GM12878 (cell line): Measurements from ENCODE around the gene ZNF662. TPM values are rescaled to one million over a fixed set of nuclear protein-coding genes. Genes with fewer than 3 reads are reported as not detected.

ENCODE experiments used
- ATAC-seq: fragments of 200-7000 bp; cut with Tn5 transposase; 3 replicates; pipeline ENCODE4 v1.9.1; 2020; ENCODE audit warnings: mild to moderate bottlenecking, moderate library complexity
- BruUV-seq: library from RNA; stranded (reverse); fragments of 400-500 nt; replicated peaks from 2 replicates; lab custom pipeline; 2021; lab: Mats Ljungman, UMichigan
- CTCF ChIA-PET: fragments of 300-600 bp; sonication (Branson Sonifier 250); formaldehyde crosslinking; extraction: SDS; loops from one replicate; lab custom pipeline; 2021; ENCODE audit warnings: inconsistent platforms; lab: Yijun Ruan, JAX
- POLR2A ChIA-PET: fragments of 350-600 bp; formaldehyde crosslinking; extraction: SDS; loops from one replicate; lab custom pipeline; 2021; ENCODE audit warnings: inconsistent platforms; lab: Charles Lee
- RAD21 ChIA-PET: fragments of 300-600 bp; sonication (Branson Sonifier 250); formaldehyde crosslinking; loops from one replicate; lab custom pipeline; 2023; ENCODE audit warnings: antibody characterized with exemption; ENCODE audit not compliant: unreplicated experiment; lab: Charles Lee
- SMC1A ChIA-PET: fragments of 300-600 bp; sonication (Branson Sonifier 250); formaldehyde crosslinking; loops from one replicate; lab custom pipeline; 2023; ENCODE audit not compliant: unreplicated experiment, uncharacterized antibody; lab: Charles Lee
- DNase-seq: peaks from one replicate; pipeline ENCODE4 v3.0.0-alpha.2; 2011; ENCODE audit warnings: low read depth, low spot score
- FAIRE-seq: peaks from 3 replicates; lab custom pipeline; 2011; peaks lifted over from hg19 to GRCh38; lab: Jason Lieb, UNC
- H2AFZ ChIP-seq: 2 replicates; pipeline ENCODE4 v1.6.0; 2011; ENCODE audit warnings: low read depth, low read length, control low read depth; ENCODE audit not compliant: control insufficient read depth
- H3K27ac ChIP-seq: 2 replicates; pipeline ENCODE4 v1.5.1; 2011; ENCODE audit warnings: control low read depth; ENCODE audit not compliant: control insufficient read depth, insufficient read depth
- H3K27me3 ChIP-seq, 2 experiments: replicated peaks in 1 of 2; 2 replicates each; pipeline versions ENCODE4 v1.6.0 to v1.6.1; 2011; ENCODE audit warnings: low read length in 1 of 2; ENCODE audit not compliant: control insufficient read depth in 2 of 2, insufficient read depth in 2 of 2
- H3K36me3 ChIP-seq, 2 experiments: 2 replicates each; pipeline ENCODE4 v1.5.1; 2011; ENCODE audit warnings: low read length in 1 of 2; ENCODE audit not compliant: control insufficient read depth in 2 of 2, insufficient read depth in 2 of 2
- H3K4me1 ChIP-seq: 2 replicates; pipeline ENCODE4 v1.6.1; 2011; ENCODE audit warnings: mild to moderate bottlenecking, low read length, moderate library complexity, mixed read lengths; ENCODE audit not compliant: control insufficient read depth, insufficient read depth
- H3K4me2 ChIP-seq: 2 replicates; pipeline ENCODE4 v1.6.0; 2011; ENCODE audit warnings: control low read depth; ENCODE audit not compliant: control insufficient read depth, insufficient read depth
- H3K4me3 ChIP-seq: fragments of 200-600 bp; sonication (generic); 2 replicates; pipeline ENCODE4 v1.5.1; 2016
- H3K79me2 ChIP-seq: 2 replicates; pipeline ENCODE4 v1.6.0; 2011; ENCODE audit warnings: low read length; ENCODE audit not compliant: control insufficient read depth, insufficient read depth
- H3K9ac ChIP-seq: 2 replicates; pipeline ENCODE4 v1.8.0; 2011; ENCODE audit warnings: low read length, control low read depth, mixed read lengths; ENCODE audit not compliant: control insufficient read depth, insufficient read depth
- H3K9me3 ChIP-seq: replicated peaks from 3 replicates; pipeline ENCODE4 v1.5.1; 2011; ENCODE audit warnings: mild to moderate bottlenecking, low read length; ENCODE audit not compliant: control insufficient read depth, insufficient read depth
- H4K20me1 ChIP-seq: 2 replicates; pipeline ENCODE4 v1.6.0; 2011; ENCODE audit not compliant: control insufficient read depth, insufficient read depth
- BMI1 ChIP-seq: fragments of 450-650 bp; IDR thresholded peaks from 2 replicates; pipeline ENCODE4 v1.6.1; 2016; ENCODE audit warnings: mild to moderate bottlenecking, moderate library complexity, borderline replicate concordance
- EGR1 ChIP-seq, 2 experiments: IDR thresholded peaks; 1 replicate in 1 of 2; 2 replicates in 1 of 2; pipeline ENCODE4 v1.6.1; 2011 to 2012; ENCODE audit warnings: low read depth in 2 of 2, low read length in 2 of 2, borderline replicate concordance in 1 of 2, mild to moderate bottlenecking in 1 of 2, moderate library complexity in 1 of 2
- ESRRA ChIP-seq: IDR thresholded peaks from 2 replicates; pipeline ENCODE4 v1.6.1; 2012; ENCODE audit warnings: mild to moderate bottlenecking, low read length, improper control_type of control experiment
- FOS ChIP-seq: IDR thresholded peaks from 3 replicates; pipeline ENCODE4 v1.6.1; 2011; ENCODE audit warnings: borderline replicate concordance; ENCODE audit not compliant: insufficient read length; ENCODE audit errors: extremely low read depth
- MEF2A ChIP-seq: IDR thresholded peaks from 2 replicates; pipeline ENCODE4 v1.6.1; 2011; ENCODE audit warnings: low read depth, mild to moderate bottlenecking, low read length, moderate library complexity; ENCODE audit not compliant: insufficient read depth
- RFX5 ChIP-seq: IDR thresholded peaks from 2 replicates; pipeline ENCODE4 v1.6.1; 2011; ENCODE audit warnings: low read depth, low read length, improper control_type of control experiment
- SIN3A ChIP-seq: IDR thresholded peaks from 2 replicates; pipeline ENCODE4 v1.6.1; 2012; ENCODE audit warnings: low read depth, low read length, improper control_type of control experiment
- SIX5 ChIP-seq: IDR thresholded peaks from 2 replicates; pipeline ENCODE4 v1.6.1; 2011; ENCODE audit warnings: mild to moderate bottlenecking, low read depth, low read length, moderate library complexity; ENCODE audit not compliant: severe bottlenecking
- ZNF24 ChIP-seq: fragments of 450-650 bp; IDR thresholded peaks from 2 replicates; pipeline ENCODE4 v1.6.1; 2017; ENCODE audit warnings: antibody characterized with exemption, mild to moderate bottlenecking
- WGBS: methylation state at CpG from one replicate; pipeline ENCODE4 v1.1.6; 2016; ENCODE audit warnings: low lambda C conversion rate; ENCODE audit not compliant: insufficient replicate concordance, insufficient coverage; ENCODE audit errors: missing lambda C conversion rate; 5-methylcytosine and 5-hydroxymethylcytosine counted together
- in situ Hi-C: fragments of 300-500 bp; cut with MboI; formaldehyde crosslinking; loops from 9 replicates; pipeline ENCODE4 v1.14.3; 2018; ENCODE audit warnings: mixed read lengths
- intact Hi-C: fragments of 100-400 bp; cut with micrococcal nuclease; formaldehyde crosslinking; loops from one replicate; pipeline ENCODE4 v1.14.2; 2022; ENCODE audit not compliant: unreplicated experiment
- polyA plus RNA-seq, 11 experiments: library from polyadenylated mRNA; depleted of rRNA in 4 of 11; unstranded in 6 of 11; stranded (reverse) in 5 of 11; fragments of >200 nt; fragmentation: Nextera tagmentation in 4 of 11; fragmentation: Illumina TruSeq in 1 of 11; extraction: Ambion mirVana in 4 of 11; extraction: Trizol in 1 of 11; gene quantifications; 1 replicate in 1 of 11; 2 replicates in 10 of 11; pipeline versions ENCODE4 v1.2.1 to v1.2.3, GENCODE V29; 2011 to 2016; ENCODE audit warnings: inconsistent platforms in 2 of 11, missing spikeins in 2 of 11, low read depth in 1 of 11
- total RNA-seq, 4 experiments: library from RNA; depleted of rRNA in 3 of 4; stranded (reverse); fragments of >200 nt in 3 of 4; fragmentation: Illumina TruSeq in 1 of 4; extraction: Trizol in 1 of 4; gene quantifications; 2 replicates each; pipeline versions ENCODE4 v1.2.1 to v1.2.3, GENCODE V29; 2013 to 2021
- TF ChIP-seq, protein P1 (sequence below): IDR thresholded peaks from 2 replicates; pipeline ENCODE4 v1.6.1; 2012; ENCODE audit warnings: mild to moderate bottlenecking, low read depth, low read length
- TF ChIP-seq, protein P2 (sequence below): IDR thresholded peaks from 2 replicates; pipeline ENCODE4 v1.6.1; 2011; ENCODE audit warnings: borderline replicate concordance, low read depth, mild to moderate bottlenecking, moderate library complexity, low read length; ENCODE audit not compliant: insufficient read depth, poor library complexity, severe bottlenecking
- TF ChIP-seq, protein P3 (sequence below): fragments of 450-650 bp; formaldehyde crosslinking; IDR thresholded peaks from 2 replicates; pipeline ENCODE4 v1.5.0; 2022; ENCODE audit warnings: mild to moderate bottlenecking, missing genetic modification characterization
- TF ChIP-seq, protein P4 (sequence below), 3 experiments: IDR thresholded peaks in 2 of 3; conservative IDR thresholded peaks in 1 of 3; 2 replicates each; pipeline ENCODE4 v1.5.1; 2011; ENCODE audit warnings: low read depth in 3 of 3, low read length in 3 of 3, mild to moderate bottlenecking in 3 of 3, control low read depth in 2 of 3, moderate library complexity in 2 of 3, inconsistent platforms in 1 of 3, mixed read lengths in 1 of 3; ENCODE audit not compliant: control insufficient read depth in 2 of 3, insufficient read depth in 1 of 3; ENCODE audit errors: extremely low read depth in 1 of 3

The ZNF662 gene
- total and polyA plus RNA-seq, 10 of the 15 experiments (the other 5 are each of a cell fraction or from before 2014, with no cell fraction given), result not detected

DNA sequence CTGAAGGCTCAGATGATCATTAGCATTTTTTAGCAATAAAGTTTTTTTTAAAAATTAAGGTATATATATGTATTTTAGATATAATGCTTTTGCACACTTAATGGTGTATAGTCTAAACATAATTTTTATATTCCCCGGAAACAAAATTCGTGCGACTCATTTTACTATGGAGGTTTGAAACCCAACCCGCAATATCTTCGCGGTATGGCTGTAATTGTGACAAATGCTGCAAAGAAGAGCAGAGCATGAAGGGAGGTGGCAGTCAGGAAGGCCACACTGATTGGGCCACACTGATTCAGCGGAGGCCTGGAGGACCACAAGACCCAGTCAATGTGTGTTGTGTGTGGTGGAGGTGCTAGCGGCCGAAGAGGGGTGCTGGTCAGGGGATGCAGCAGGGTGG is 25.8 kb upstream of the ZNF662 start:
- 87% methylated on average over 9 of the region's 9 CpGs for WGBS
- RAD21 ChIA-PET, result no interaction called here
- FAIRE-seq, result no peak
- no peak for ATAC-seq
- intact Hi-C loops, result loop anchor here (2.0 kb wide), 1 partner anchor 41 kb away; no protein-coding TSS in a partner anchor
- SMC1A ChIA-PET, result interaction anchor here (1.6 to 3.5 kb wide), 2 partner anchors 37 to 41 kb away, joined by 5 to 9 read pairs; no protein-coding TSS in a partner anchor
- no peaks in the 10 kb centered on the region; the same call in 1 of the 3 replicates for H3K9me3 ChIP-seq
- H3K4me1 ChIP-seq, result peaks cover 4% of the 10 kb centered on the region; the same call in 1 of the 2 replicates
- BruUV-seq, result no TSS peak
- H3K27me3 ChIP-seq, result no peaks in the 10 kb centered on the region
- H3K4me2 ChIP-seq, result peak overlapping the region; percentile 58
- no peaks in the 10 kb centered on the region for H4K20me1 ChIP-seq
- H3K27ac ChIP-seq, result no peak overlapping the region
- H3K36me3 ChIP-seq, result no peaks in the 10 kb centered on the region
- POLR2A ChIA-PET, result no interaction called here
- H3K79me2 ChIP-seq, result no peaks in the 10 kb centered on the region
- peak overlapping the region; percentile 76 for H2AFZ ChIP-seq
- no peak overlapping the region for H3K9ac ChIP-seq
- in situ Hi-C loops, result no loop called here
- no peak for DNase-seq
- CTCF ChIA-PET, result interaction anchor here (0.6 to 3.6 kb wide), 2 partner anchors 40 to 94 kb away, joined by 3 to 24 read pairs; no protein-coding TSS in a partner anchor
- peak overlapping the region; percentile 64; the same call in 1 of the 2 replicates for H3K4me3 ChIP-seq
- TF ChIP-seq, protein P1, sequence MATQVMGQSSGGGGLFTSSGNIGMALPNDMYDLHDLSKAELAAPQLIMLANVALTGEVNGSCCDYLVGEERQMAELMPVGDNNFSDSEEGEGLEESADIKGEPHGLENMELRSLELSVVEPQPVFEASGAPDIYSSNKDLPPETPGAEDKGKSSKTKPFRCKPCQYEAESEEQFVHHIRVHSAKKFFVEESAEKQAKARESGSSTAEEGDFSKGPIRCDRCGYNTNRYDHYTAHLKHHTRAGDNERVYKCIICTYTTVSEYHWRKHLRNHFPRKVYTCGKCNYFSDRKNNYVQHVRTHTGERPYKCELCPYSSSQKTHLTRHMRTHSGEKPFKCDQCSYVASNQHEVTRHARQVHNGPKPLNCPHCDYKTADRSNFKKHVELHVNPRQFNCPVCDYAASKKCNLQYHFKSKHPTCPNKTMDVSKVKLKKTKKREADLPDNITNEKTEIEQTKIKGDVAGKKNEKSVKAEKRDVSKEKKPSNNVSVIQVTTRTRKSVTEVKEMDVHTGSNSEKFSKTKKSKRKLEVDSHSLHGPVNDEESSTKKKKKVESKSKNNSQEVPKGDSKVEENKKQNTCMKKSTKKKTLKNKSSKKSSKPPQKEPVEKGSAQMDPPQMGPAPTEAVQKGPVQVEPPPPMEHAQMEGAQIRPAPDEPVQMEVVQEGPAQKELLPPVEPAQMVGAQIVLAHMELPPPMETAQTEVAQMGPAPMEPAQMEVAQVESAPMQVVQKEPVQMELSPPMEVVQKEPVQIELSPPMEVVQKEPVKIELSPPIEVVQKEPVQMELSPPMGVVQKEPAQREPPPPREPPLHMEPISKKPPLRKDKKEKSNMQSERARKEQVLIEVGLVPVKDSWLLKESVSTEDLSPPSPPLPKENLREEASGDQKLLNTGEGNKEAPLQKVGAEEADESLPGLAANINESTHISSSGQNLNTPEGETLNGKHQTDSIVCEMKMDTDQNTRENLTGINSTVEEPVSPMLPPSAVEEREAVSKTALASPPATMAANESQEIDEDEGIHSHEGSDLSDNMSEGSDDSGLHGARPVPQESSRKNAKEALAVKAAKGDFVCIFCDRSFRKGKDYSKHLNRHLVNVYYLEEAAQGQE, result no peak
- TF ChIP-seq SIN3A (no peak), RFX5 (no peak), ZNF24 (no peak), SIX5 (no peak), MEF2A (no peak), ESRRA (no peak), BMI1 (no peak), FOS (no peak), EGR1 (IDR thresholded peaks at IDR 0.05; ENCODE audit: borderline replicate concordance in 1 of 2, low read depth in 2 of 2, low read length in 2 of 2) (no peak)
- TF ChIP-seq, protein P2, sequence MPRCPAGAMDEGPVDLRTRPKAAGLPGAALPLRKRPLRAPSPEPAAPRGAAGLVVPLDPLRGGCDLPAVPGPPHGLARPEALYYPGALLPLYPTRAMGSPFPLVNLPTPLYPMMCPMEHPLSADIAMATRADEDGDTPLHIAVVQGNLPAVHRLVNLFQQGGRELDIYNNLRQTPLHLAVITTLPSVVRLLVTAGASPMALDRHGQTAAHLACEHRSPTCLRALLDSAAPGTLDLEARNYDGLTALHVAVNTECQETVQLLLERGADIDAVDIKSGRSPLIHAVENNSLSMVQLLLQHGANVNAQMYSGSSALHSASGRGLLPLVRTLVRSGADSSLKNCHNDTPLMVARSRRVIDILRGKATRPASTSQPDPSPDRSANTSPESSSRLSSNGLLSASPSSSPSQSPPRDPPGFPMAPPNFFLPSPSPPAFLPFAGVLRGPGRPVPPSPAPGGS, result no peak
- TF ChIP-seq, protein P3, sequence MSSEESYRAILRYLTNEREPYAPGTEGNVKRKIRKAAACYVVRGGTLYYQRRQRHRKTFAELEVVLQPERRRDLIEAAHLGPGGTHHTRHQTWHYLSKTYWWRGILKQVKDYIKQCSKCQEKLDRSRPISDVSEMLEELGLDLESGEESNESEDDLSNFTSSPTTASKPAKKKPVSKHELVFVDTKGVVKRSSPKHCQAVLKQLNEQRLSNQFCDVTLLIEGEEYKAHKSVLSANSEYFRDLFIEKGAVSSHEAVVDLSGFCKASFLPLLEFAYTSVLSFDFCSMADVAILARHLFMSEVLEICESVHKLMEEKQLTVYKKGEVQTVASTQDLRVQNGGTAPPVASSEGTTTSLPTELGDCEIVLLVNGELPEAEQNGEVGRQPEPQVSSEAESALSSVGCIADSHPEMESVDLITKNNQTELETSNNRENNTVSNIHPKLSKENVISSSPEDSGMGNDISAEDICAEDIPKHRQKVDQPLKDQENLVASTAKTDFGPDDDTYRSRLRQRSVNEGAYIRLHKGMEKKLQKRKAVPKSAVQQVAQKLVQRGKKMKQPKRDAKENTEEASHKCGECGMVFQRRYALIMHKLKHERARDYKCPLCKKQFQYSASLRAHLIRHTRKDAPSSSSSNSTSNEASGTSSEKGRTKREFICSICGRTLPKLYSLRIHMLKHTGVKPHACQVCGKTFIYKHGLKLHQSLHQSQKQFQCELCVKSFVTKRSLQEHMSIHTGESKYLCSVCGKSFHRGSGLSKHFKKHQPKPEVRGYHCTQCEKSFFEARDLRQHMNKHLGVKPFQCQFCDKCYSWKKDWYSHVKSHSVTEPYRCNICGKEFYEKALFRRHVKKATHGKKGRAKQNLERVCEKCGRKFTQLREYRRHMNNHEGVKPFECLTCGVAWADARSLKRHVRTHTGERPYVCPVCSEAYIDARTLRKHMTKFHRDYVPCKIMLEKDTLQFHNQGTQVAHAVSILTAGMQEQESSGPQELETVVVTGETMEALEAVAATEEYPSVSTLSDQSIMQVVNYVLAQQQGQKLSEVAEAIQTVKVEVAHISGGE (CRISPR knock-in tag), result no peak
- TF ChIP-seq, protein P4, sequence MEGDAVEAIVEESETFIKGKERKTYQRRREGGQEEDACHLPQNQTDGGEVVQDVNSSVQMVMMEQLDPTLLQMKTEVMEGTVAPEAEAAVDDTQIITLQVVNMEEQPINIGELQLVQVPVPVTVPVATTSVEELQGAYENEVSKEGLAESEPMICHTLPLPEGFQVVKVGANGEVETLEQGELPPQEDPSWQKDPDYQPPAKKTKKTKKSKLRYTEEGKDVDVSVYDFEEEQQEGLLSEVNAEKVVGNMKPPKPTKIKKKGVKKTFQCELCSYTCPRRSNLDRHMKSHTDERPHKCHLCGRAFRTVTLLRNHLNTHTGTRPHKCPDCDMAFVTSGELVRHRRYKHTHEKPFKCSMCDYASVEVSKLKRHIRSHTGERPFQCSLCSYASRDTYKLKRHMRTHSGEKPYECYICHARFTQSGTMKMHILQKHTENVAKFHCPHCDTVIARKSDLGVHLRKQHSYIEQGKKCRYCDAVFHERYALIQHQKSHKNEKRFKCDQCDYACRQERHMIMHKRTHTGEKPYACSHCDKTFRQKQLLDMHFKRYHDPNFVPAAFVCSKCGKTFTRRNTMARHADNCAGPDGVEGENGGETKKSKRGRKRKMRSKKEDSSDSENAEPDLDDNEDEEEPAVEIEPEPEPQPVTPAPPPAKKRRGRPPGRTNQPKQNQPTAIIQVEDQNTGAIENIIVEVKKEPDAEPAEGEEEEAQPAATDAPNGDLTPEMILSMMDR (IDR thresholded peaks at IDR 0.05 in 2 of 3, conservative IDR thresholded peaks at IDR 0.05 in 1 of 3; ENCODE audit: control insufficient read depth in 2 of 3, extremely low read depth in 1 of 3, insufficient read depth in 1 of 3, low read depth in 3 of 3, low read length in 3 of 3), result no peak
